ENCODE results near the gene RNF17.

Gene RNF17

DNA sequence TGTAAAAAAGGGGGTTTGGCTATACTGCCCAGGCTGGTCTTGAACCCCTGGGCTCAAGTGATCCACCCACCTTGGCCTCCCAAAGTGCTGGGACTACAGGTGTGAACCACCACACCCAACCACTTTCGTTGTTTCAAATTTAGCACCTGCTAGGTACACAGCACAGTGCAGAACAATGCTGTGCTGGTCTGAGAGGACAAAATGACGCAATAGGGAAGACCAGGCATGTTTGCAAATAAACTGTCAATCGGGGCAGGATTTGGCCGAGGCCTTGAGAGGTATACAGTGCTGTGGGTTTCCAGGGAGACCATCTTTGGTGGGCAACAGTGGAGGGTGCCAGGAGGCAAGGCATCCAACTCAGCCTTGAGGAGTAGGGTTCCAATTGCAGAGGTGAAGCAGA lies 46.8 kb upstream of the RNF17 start:
- ATAC-seq (ENCODE audit: insufficient read depth, low read depth) (no peak), DNase-seq (no peak)
- no peak overlapping the region for H3K4me2 ChIP-seq (ENCODE audit: insufficient read depth, low read length)

DNA sequence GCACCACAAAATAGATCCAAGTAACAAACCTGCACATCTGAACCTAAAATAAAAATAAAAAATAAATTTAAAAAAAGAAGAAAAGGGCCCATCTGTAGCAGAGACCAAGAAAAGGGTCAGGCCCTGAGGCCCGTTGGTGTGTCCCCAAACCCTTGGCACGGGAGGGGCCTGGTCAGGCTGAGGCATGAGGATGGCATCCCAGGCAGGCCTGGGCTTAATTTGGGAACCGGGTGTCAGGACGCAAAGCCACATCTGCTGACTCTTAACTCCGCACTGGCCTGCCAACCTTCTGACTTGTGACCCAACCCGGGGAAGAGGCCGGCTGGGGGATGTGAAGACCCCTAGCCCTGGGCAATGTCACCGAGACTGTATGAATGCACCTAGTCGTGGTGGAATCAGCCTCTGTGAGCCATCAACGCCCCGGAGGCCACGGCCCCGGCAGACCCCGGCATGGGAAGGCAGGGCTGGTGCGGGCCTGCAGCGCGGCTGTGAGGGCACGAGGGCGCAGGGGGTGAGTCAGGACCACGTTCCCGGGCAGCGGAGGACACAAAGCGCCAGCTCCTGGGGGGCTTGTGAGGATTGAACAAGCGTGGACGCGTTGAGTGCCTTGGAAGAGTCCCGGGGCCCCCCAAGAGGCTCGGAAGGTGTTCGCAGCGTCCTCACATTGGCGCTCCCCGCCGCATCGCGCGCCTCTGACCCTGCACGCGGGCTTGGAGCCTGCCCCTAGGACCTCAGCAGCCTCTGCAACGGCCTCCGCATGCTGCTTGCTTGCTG lies 45.6 kb upstream of the RNF17 start:
- no peaks in the 10 kb centered on the region for H3K4me1 ChIP-seq (ENCODE audit: insufficient read depth, low read length)
- H3K27me3 ChIP-seq (ENCODE audit: insufficient read depth, low read length, poor library complexity) = peaks cover 3% of the 10 kb centered on the region
- no peaks in the 10 kb centered on the region for H4K20me1 ChIP-seq (ENCODE audit: insufficient read depth, low read length)
- H3K79me2 ChIP-seq (ENCODE audit: insufficient read depth, low read length) = no peaks in the 10 kb centered on the region
- H3K36me3 ChIP-seq (ENCODE audit: insufficient read depth, low read length) = no peaks in the 10 kb centered on the region
- ATAC-seq (ENCODE audit: insufficient read depth, low read depth) (no peak), DNase-seq (no peak)
- H3K27ac ChIP-seq (ENCODE audit: low read length) = no peak overlapping the region
- TF ChIP-seq, protein P1, sequence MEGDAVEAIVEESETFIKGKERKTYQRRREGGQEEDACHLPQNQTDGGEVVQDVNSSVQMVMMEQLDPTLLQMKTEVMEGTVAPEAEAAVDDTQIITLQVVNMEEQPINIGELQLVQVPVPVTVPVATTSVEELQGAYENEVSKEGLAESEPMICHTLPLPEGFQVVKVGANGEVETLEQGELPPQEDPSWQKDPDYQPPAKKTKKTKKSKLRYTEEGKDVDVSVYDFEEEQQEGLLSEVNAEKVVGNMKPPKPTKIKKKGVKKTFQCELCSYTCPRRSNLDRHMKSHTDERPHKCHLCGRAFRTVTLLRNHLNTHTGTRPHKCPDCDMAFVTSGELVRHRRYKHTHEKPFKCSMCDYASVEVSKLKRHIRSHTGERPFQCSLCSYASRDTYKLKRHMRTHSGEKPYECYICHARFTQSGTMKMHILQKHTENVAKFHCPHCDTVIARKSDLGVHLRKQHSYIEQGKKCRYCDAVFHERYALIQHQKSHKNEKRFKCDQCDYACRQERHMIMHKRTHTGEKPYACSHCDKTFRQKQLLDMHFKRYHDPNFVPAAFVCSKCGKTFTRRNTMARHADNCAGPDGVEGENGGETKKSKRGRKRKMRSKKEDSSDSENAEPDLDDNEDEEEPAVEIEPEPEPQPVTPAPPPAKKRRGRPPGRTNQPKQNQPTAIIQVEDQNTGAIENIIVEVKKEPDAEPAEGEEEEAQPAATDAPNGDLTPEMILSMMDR (IDR thresholded peaks at IDR 0.05; ENCODE audit: borderline replicate concordance, extremely low read depth, low read length, poor library complexity, severe bottlenecking) = no peak
- no peak for TF ChIP-seq EZH2 (IDR thresholded peaks at IDR 0.05; ENCODE audit: borderline replicate concordance, low read depth, low read length, severe bottlenecking)
- no peak overlapping the region for H3K9ac ChIP-seq (ENCODE audit: low read depth, low read length)
- H2AFZ ChIP-seq (ENCODE audit: low read depth, low read length) = no peak overlapping the region
- H3K4me3 ChIP-seq (ENCODE audit: low read depth in 1 of 2, low read length in 2 of 2) = no peak overlapping the region
- H3K9me3 ChIP-seq (ENCODE audit: insufficient read depth, low read length, severe bottlenecking) = no peaks in the 10 kb centered on the region
- no peak overlapping the region for H3K4me2 ChIP-seq (ENCODE audit: insufficient read depth, low read length)

More for the DNA sequence above, 46.8 kb upstream of the RNF17 start:
- Histone ChIP-seq H3K4me1 (ENCODE audit: insufficient read depth, low read length) (no peaks in the 10 kb centered on the region), H3K27ac (ENCODE audit: low read length) (no peak overlapping the region), H3K9ac (ENCODE audit: low read depth, low read length) (no peak overlapping the region), H3K36me3 (ENCODE audit: insufficient read depth, low read length) (no peaks in the 10 kb centered on the region), H3K4me3 (ENCODE audit: low read depth in 1 of 2, low read length in 2 of 2) (no peak overlapping the region), H3K9me3 (ENCODE audit: insufficient read depth, low read length, severe bottlenecking) (no peaks in the 10 kb centered on the region), H4K20me1 (ENCODE audit: insufficient read depth, low read length) (no peaks in the 10 kb centered on the region), H3K79me2 (ENCODE audit: insufficient read depth, low read length) (no peaks in the 10 kb centered on the region), H3K27me3 (ENCODE audit: insufficient read depth, low read length, poor library complexity) (no peaks in the 10 kb centered on the region), H2AFZ (ENCODE audit: low read depth, low read length) (no peak overlapping the region)
- TF ChIP-seq EZH2 (IDR thresholded peaks at IDR 0.05; ENCODE audit: borderline replicate concordance, low read depth, low read length, severe bottlenecking) = no peak
- TF ChIP-seq, protein P1 (IDR thresholded peaks at IDR 0.05; ENCODE audit: borderline replicate concordance, extremely low read depth, low read length, poor library complexity, severe bottlenecking) = no peak

- Histone ChIP-seq H3K9me3 (ENCODE audit: insufficient read depth, low read length, severe bottlenecking) (no peaks in the 10 kb centered on the region), H3K4me1 (ENCODE audit: insufficient read depth, low read length) (no peaks in the 10 kb centered on the region), H3K36me3 (ENCODE audit: insufficient read depth, low read length) (no peaks in the 10 kb centered on the region), H4K20me1 (ENCODE audit: insufficient read depth, low read length) (no peaks in the 10 kb centered on the region), H3K27me3 (ENCODE audit: insufficient read depth, low read length, poor library complexity) (peaks cover 8% of the 10 kb centered on the region), H3K4me2 (ENCODE audit: insufficient read depth, low read length) (no peak overlapping the region), H3K4me3 (ENCODE audit: low read depth in 1 of 2, low read length in 2 of 2) (no peak overlapping the region), H2AFZ (ENCODE audit: low read depth, low read length) (no peak overlapping the region), H3K9ac (ENCODE audit: low read depth, low read length) (no peak overlapping the region), H3K79me2 (ENCODE audit: insufficient read depth, low read length) (no peaks in the 10 kb centered on the region), H3K27ac (ENCODE audit: low read length) (no peak overlapping the region)
- no peak for ATAC-seq (ENCODE audit: insufficient read depth, low read depth)
- DNase-seq = no peak
- TF ChIP-seq EZH2 (IDR thresholded peaks at IDR 0.05; ENCODE audit: borderline replicate concordance, low read depth, low read length, severe bottlenecking) = no peak
- TF ChIP-seq, protein P1 (IDR thresholded peaks at IDR 0.05; ENCODE audit: borderline replicate concordance, extremely low read depth, low read length, poor library complexity, severe bottlenecking) = no peak
Observed at GRCh38 chr13:24719139-24719538, 44.8 kb upstream of the RNF17 start.

Data from DND-41 (cell line).